Measurements from ENCODE around the gene LENG9. TPM values are rescaled to one million over a fixed set of nuclear protein-coding genes. Genes with fewer than 3 reads are reported as not detected.
A peak's percentile ranks its signal among the peaks of the same experiment; 100 is the strongest.

LENG9 gene
- total and polyA plus RNA-seq, 2 of the 13 experiments (the other 11 are each of a cell fraction or from before 2014, with no cell fraction given), result 0.75 to 2.9 TPM

DNA sequence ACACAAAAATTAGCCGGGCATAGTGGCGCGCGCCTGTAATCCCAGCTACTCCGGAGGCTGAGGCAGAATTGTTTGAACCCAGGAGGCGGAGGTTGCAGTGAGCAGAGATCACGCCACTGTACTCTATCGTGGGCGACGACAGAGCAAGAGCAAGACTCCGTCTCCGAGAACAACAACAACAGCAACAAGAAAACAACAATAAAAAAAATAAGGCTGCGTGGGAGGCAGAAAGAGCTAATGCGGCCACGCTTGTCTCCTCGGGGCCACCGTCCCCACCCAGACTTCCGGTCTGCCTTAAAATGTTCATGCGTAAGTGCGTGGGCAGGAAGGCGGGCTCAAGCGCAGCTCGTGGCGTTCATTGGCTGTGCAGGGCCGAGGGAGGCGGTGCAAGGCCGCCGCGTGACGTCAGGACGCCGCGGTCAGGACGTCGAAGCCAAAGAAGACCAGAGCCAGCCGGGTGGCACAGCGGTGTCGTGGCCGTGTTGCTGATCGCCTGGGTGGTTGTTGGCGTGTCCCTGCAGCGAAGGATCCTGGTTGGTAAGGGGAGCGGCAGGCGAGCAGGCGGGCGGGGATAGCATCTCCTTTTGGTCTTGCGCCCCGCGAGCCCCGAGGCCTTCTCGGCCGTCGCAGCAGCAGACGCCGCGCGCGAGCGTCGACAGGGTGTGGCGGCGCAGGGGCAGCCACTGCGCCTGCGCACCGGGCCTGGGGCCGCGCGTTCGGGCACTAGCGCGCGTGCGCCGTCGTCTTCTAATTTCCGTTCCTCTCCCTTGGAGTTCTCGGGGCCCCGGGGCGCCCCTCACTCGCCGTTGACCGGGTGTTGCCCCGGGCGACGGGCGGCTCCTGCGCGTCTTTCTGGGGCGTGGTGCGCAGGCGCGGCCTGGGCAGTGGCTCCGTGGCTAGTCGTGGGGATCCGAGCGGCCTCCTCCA is 14.5 kb downstream of the LENG9 start, which contains the start of gene LENG8 (continued):
- TF ChIP-seq, protein P1, sequence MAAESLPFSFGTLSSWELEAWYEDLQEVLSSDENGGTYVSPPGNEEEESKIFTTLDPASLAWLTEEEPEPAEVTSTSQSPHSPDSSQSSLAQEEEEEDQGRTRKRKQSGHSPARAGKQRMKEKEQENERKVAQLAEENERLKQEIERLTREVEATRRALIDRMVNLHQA (CRISPR knock-in tag; IDR thresholded peaks at IDR 0.05), result 0 out of 2 replicates have a peak, but pooled peaks have one; percentile 71
- TF ChIP-seq ZSCAN29 (CRISPR knock-in tag; conservative IDR thresholded peaks at IDR 0.05) (no peak; the same call in 1 of the 2 replicates), PRPF4 (IDR thresholded peaks at IDR 0.05; ENCODE audit: low read depth, low read length, poor library complexity, severe bottlenecking) (no peak), ZNF709 (CRISPR knock-in tag; IDR thresholded peaks at IDR 0.05) (peak; percentile 88; the same call in 1 of the 2 replicates), MEIS1 (CRISPR knock-in tag; IDR thresholded peaks at IDR 0.05; ENCODE audit: borderline replicate concordance) (peak; percentile 92), ZNF546 (CRISPR knock-in tag; conservative IDR thresholded peaks at IDR 0.05) (no peak; the same call in 1 of the 2 replicates), ZFP1 (CRISPR knock-in tag; IDR thresholded peaks at IDR 0.05) (peak; percentile 56; the same call in 1 of the 2 replicates), ZNF496 (CRISPR knock-in tag; IDR thresholded peaks at IDR 0.05; ENCODE audit: insufficient replicate concordance) (no peak), ZNF891 (CRISPR knock-in tag; IDR thresholded peaks at IDR 0.05) (0 out of 2 replicates have a peak, but pooled peaks have one; percentile 59), ZNF446 (CRISPR knock-in tag; IDR thresholded peaks at IDR 0.05) (peak; percentile 47; the same call in 1 of the 2 replicates)
- TF ChIP-seq, protein P2, sequence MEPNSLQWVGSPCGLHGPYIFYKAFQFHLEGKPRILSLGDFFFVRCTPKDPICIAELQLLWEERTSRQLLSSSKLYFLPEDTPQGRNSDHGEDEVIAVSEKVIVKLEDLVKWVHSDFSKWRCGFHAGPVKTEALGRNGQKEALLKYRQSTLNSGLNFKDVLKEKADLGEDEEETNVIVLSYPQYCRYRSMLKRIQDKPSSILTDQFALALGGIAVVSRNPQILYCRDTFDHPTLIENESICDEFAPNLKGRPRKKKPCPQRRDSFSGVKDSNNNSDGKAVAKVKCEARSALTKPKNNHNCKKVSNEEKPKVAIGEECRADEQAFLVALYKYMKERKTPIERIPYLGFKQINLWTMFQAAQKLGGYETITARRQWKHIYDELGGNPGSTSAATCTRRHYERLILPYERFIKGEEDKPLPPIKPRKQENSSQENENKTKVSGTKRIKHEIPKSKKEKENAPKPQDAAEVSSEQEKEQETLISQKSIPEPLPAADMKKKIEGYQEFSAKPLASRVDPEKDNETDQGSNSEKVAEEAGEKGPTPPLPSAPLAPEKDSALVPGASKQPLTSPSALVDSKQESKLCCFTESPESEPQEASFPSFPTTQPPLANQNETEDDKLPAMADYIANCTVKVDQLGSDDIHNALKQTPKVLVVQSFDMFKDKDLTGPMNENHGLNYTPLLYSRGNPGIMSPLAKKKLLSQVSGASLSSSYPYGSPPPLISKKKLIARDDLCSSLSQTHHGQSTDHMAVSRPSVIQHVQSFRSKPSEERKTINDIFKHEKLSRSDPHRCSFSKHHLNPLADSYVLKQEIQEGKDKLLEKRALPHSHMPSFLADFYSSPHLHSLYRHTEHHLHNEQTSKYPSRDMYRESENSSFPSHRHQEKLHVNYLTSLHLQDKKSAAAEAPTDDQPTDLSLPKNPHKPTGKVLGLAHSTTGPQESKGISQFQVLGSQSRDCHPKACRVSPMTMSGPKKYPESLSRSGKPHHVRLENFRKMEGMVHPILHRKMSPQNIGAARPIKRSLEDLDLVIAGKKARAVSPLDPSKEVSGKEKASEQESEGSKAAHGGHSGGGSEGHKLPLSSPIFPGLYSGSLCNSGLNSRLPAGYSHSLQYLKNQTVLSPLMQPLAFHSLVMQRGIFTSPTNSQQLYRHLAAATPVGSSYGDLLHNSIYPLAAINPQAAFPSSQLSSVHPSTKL (CRISPR knock-in tag; IDR thresholded peaks at IDR 0.05), result peak; percentile 53
- TF ChIP-seq, protein P3, sequence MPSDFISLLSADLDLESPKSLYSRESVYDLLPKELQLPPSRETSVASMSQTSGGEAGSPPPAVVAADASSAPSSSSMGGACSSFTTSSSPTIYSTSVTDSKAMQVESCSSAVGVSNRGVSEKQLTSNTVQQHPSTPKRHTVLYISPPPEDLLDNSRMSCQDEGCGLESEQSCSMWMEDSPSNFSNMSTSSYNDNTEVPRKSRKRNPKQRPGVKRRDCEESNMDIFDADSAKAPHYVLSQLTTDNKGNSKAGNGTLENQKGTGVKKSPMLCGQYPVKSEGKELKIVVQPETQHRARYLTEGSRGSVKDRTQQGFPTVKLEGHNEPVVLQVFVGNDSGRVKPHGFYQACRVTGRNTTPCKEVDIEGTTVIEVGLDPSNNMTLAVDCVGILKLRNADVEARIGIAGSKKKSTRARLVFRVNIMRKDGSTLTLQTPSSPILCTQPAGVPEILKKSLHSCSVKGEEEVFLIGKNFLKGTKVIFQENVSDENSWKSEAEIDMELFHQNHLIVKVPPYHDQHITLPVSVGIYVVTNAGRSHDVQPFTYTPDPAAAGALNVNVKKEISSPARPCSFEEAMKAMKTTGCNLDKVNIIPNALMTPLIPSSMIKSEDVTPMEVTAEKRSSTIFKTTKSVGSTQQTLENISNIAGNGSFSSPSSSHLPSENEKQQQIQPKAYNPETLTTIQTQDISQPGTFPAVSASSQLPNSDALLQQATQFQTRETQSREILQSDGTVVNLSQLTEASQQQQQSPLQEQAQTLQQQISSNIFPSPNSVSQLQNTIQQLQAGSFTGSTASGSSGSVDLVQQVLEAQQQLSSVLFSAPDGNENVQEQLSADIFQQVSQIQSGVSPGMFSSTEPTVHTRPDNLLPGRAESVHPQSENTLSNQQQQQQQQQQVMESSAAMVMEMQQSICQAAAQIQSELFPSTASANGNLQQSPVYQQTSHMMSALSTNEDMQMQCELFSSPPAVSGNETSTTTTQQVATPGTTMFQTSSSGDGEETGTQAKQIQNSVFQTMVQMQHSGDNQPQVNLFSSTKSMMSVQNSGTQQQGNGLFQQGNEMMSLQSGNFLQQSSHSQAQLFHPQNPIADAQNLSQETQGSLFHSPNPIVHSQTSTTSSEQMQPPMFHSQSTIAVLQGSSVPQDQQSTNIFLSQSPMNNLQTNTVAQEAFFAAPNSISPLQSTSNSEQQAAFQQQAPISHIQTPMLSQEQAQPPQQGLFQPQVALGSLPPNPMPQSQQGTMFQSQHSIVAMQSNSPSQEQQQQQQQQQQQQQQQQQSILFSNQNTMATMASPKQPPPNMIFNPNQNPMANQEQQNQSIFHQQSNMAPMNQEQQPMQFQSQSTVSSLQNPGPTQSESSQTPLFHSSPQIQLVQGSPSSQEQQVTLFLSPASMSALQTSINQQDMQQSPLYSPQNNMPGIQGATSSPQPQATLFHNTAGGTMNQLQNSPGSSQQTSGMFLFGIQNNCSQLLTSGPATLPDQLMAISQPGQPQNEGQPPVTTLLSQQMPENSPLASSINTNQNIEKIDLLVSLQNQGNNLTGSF (CRISPR knock-in tag; IDR thresholded peaks at IDR 0.05), result no peak; the same call in none of the 2 replicates
- TF ChIP-seq, protein P4, sequence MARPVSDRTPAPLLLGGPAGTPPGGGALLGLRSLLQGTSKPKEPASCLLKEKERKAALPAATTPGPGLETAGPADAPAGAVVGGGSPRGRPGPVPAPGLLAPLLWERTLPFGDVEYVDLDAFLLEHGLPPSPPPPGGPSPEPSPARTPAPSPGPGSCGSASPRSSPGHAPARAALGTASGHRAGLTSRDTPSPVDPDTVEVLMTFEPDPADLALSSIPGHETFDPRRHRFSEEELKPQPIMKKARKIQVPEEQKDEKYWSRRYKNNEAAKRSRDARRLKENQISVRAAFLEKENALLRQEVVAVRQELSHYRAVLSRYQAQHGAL (CRISPR knock-in tag; IDR thresholded peaks at IDR 0.05; ENCODE audit: not compliant biosample characterization), result no peak
- TF ChIP-seq, protein P5, sequence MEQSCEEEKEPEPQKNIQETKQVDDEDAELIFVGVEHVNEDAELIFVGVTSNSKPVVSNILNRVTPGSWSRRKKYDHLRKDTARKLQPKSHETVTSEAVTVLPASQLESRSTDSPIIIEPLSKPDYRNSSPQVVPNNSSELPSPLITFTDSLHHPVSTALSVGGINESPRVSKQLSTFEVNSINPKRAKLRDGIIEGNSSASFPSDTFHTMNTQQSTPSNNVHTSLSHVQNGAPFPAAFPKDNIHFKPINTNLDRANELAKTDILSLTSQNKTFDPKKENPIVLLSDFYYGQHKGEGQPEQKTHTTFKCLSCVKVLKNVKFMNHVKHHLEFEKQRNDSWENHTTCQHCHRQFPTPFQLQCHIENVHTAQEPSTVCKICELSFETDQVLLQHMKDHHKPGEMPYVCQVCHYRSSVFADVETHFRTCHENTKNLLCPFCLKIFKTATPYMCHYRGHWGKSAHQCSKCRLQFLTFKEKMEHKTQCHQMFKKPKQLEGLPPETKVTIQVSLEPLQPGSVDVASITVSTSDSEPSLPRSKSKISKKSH (CRISPR knock-in tag; IDR thresholded peaks at IDR 0.05; ENCODE audit: borderline replicate concordance), result peak; percentile 84

Measured in HepG2 (cell line).